ENCODE results near the gene P2RY8. TPM values are rescaled to one million over a fixed set of nuclear protein-coding genes. Genes with fewer than 3 reads are reported as not detected.
A peak's percentile ranks its signal among the peaks of the same experiment; 100 is the strongest.
"Not testable (repeated sequence)": the region's sequence is repeated elsewhere in the genome, so short reads cannot be mapped to it uniquely, and the experiment has no call there.

The P2RY8 gene
- total RNA-seq, 1 experiment from 2014 or later = 0.37 TPM

DNA sequence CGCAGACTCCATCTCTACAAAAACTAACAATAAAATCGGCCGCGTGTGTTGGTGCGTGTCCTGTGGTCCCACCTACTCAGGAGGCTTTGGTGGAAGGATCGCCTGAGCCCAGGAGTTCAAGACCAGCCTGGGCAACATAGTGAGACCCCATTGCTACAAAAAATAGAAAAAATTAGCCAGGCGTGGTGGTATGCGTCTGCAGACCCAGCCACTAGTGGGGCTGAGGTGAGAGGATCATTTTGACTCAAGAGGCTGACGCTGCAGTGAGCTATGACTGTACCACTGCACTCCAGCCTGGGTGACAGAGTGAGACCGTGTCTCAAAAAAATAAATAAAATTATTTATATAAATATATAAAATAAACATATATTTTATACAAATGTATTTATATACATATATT lies 106.5 kb downstream of the P2RY8 start:
- CTCF ChIA-PET = no interaction called here
- Mint-ChIP-seq H3K9me3 (peaks cover 5% of the 10 kb centered on the region), H3K27me3 (ENCODE audit: low read depth) (no peaks in the 10 kb centered on the region), H3K36me3 (peaks cover 36% of the 10 kb centered on the region), H3K4me3 (no peak overlapping the region), H3K4me1 (no peaks in the 10 kb centered on the region; the same call in 1 of the 2 replicates), H3K27ac (no peak overlapping the region)
- DNase-seq (ENCODE audit: low spot score) = no peak
- no peak for ATAC-seq
- POLR2A ChIA-PET = no interaction called here
- TF ChIP-seq PRDM15 (CRISPR knock-in tag; IDR thresholded peaks at IDR 0.05) (no peak), HMGA2 (CRISPR knock-in tag; IDR thresholded peaks at IDR 0.05) (peak; percentile 92; the same call in 1 of the 2 replicates), CREM (CRISPR knock-in tag; IDR thresholded peaks at IDR 0.05) (no peak), ZNF121 (CRISPR knock-in tag; IDR thresholded peaks at IDR 0.05) (peak; percentile 74)

DNA sequence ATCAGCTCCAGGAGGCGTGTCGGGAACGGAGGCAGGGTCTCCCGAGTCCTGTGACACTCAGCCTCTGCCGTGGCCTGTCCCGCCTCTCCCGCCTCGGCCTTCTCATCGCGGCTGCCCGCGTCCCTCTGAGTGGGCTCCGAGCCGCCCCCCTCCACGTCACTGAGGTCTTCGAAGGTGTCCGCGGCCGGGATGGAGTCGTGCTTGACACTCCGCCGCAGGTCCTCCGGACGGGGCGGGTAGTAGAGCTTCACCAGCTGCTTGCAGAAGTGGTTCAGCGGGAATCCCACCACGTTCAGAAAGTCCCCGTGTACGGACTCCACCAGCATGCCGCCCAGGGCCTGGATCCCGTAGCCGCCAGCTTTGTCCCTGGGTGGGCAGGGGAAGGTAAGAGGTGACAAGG lies 109.2 kb downstream of the P2RY8 start:
- Mint-ChIP-seq H3K27me3 (ENCODE audit: low read depth) (no peaks in the 10 kb centered on the region), H3K27ac (no peak overlapping the region), H3K4me1 (no peaks in the 10 kb centered on the region), H3K9me3 (peaks cover 27% of the 10 kb centered on the region), H3K36me3 (peaks cover 57% of the 10 kb centered on the region), H3K4me3 (no peak overlapping the region)
- no peak for TF ChIP-seq PRRX2 (CRISPR knock-in tag; IDR thresholded peaks at IDR 0.05)
- TF ChIP-seq ZNF281 (CRISPR knock-in tag; IDR thresholded peaks at IDR 0.05) = no peak
- TF ChIP-seq CDX4 (CRISPR knock-in tag; IDR thresholded peaks at IDR 0.05; ENCODE audit: borderline replicate concordance) = no peak
- no peak for TF ChIP-seq SOX15 (CRISPR knock-in tag; IDR thresholded peaks at IDR 0.05)
- TF ChIP-seq TCF7 (CRISPR knock-in tag; IDR thresholded peaks at IDR 0.05; ENCODE audit: low read depth) = no peak
- TF ChIP-seq, protein P1, sequence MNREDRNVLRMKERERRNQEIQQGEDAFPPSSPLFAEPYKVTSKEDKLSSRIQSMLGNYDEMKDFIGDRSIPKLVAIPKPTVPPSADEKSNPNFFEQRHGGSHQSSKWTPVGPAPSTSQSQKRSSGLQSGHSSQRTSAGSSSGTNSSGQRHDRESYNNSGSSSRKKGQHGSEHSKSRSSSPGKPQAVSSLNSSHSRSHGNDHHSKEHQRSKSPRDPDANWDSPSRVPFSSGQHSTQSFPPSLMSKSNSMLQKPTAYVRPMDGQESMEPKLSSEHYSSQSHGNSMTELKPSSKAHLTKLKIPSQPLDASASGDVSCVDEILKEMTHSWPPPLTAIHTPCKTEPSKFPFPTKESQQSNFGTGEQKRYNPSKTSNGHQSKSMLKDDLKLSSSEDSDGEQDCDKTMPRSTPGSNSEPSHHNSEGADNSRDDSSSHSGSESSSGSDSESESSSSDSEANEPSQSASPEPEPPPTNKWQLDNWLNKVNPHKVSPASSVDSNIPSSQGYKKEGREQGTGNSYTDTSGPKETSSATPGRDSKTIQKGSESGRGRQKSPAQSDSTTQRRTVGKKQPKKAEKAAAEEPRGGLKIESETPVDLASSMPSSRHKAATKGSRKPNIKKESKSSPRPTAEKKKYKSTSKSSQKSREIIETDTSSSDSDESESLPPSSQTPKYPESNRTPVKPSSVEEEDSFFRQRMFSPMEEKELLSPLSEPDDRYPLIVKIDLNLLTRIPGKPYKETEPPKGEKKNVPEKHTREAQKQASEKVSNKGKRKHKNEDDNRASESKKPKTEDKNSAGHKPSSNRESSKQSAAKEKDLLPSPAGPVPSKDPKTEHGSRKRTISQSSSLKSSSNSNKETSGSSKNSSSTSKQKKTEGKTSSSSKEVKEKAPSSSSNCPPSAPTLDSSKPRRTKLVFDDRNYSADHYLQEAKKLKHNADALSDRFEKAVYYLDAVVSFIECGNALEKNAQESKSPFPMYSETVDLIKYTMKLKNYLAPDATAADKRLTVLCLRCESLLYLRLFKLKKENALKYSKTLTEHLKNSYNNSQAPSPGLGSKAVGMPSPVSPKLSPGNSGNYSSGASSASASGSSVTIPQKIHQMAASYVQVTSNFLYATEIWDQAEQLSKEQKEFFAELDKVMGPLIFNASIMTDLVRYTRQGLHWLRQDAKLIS (CRISPR knock-in tag; IDR thresholded peaks at IDR 0.05; ENCODE audit: borderline replicate concordance) = no peak
- TF ChIP-seq CREM (CRISPR knock-in tag; IDR thresholded peaks at IDR 0.05) = no peak
- no peak for TF ChIP-seq NR1H2 (CRISPR knock-in tag; IDR thresholded peaks at IDR 0.05)
- TF ChIP-seq TEAD4 (CRISPR knock-in tag; IDR thresholded peaks at IDR 0.05) = no peak
- TF ChIP-seq ZNF232 (CRISPR knock-in tag; IDR thresholded peaks at IDR 0.05) = no peak
- POLR2A ChIA-PET = no interaction called here
- CTCF ChIA-PET = no interaction called here
- DNase-seq (ENCODE audit: low spot score) (peak; percentile 8), ATAC-seq (no peak)

- peak; percentile 5 for DNase-seq (ENCODE audit: low spot score)
- H3K9me3 Mint-ChIP-seq = peaks cover 39% of the 10 kb centered on the region
- CTCF ChIA-PET = not testable (repeated sequence)
These were observed 110.7 kb downstream of the P2RY8 start for GRCh38 chrX:1426321-1426720.

More at GRCh38 chrX:1426321-1426720, 110.7 kb downstream of the P2RY8 start:
- ATAC-seq; H3K27ac Mint-ChIP-seq; H3K4me3 Mint-ChIP-seq; H3K4me1 Mint-ChIP-seq; H3K27me3 Mint-ChIP-seq (ENCODE audit: low read depth); POLR2A ChIA-PET: not testable (repeated sequence)
- H3K36me3 Mint-ChIP-seq = peaks cover 68% of the 10 kb centered on the region
